GM18873 (cell line): ENCODE results near the gene VILL.

Source experiments
- ATAC-seq: cut with Tn5 transposase; IDR thresholded peaks from one replicate; pipeline ENCODE4 v1.9.1; 2021; ENCODE audit warnings: mild to moderate bottlenecking, moderate library complexity, moderate number of reproducible peaks; ENCODE audit not compliant: unreplicated experiment, low FRiP score

The VILL gene

DNA sequence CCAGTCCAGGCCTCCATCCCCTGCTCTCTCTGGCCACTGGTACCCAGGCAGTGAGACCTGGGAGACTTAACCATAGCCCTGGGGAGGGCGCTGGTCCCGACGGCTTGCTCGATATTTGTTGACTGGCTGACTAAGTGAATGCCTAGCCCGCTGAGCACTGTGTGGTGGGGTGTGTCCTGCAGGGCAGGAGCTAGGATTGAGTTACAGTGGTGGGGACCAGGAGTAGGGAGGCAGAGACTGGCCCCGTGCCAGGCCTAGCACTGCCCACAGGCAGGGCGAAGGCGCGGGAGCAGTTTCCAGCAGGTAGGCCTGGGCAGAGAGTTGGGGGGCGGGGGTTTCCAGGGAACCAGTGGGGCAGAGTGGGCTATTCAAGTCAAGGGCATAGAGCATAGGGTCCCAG, at the start of gene VILL:
VILL (plus strand) TSS at position 260 of the 400 bp plus-strand sequence. CDS start 2,887 bp downstream, outside the sequence.
- ATAC-seq: no peak

- no peak for ATAC-seq
Measured at GRCh38 chr3:37941608-37942508, 48.7 kb upstream of the VILL start.

DNA sequence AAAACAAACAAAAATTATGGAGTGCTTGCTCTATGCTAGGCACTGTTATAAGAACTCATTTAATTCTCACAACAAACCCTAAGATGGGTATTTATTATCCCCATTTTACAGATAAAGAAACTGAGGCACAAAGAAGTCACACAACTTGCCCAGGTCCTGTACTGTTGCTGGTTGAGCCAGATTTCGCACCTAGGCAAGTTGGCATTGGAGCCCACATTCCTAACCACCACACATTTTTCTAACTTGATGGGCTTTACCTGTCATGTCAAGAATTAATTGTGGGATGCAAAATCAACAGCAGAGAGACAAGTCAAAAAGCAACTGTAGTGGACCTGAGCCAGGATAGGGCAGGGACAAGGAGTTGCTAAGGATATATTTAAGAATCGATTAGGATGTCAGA, 47.9 kb upstream of the VILL start:
- ATAC-seq: no peak

DNA sequence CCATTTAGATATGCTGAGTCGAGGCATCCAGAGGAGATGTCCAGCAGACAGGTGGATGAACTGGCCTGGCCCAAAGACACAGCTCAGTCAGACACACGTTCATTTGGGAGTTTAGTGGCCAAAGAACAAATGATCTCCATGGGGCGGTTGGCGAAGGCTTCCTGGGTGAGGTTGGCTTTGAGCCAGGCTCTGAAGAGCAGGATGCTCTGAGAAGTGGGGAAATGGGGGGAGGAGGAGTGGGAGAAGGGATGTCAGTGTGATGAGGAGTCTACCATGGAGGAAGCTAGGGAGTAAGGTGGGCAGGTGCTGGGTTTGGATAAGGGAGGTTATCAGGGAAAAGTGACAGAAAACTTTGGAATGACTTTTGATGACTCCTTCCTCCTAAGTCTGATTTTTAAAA, 47.5 kb upstream of the VILL start:
- no peak for ATAC-seq

DNA sequence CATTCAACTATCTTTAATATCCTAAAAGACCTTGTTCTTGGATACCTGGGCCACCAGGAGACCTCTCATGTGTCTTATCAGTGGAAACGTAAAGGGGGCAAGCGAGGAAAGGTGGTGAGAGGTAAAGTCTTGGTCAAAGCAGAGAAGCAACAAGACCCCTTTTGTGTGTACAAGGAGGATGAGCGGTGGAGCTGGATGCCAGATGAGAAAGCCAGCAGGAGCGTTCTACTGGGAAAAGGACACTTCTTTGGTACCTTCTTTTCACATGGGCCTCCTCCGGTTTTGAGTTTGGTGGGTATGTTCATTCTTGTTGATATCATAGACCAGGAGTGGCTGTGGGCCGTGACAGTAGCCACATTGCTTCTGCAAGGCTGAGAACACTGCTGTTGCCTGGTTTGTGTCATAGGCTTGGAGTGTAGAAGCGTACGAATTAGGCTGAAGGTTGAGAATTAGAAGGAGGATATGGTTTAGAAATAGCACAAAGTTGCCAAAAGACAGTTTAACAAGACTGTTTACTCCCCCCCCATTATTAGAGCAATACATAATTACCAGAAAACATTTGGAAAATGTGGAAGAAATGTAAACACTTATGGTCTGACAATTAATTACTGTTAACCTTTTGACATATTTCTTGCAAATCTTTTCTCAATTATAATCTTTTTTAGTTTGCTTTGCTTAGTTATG, 46.8 kb upstream of the VILL start:
- ATAC-seq: no peak

DNA sequence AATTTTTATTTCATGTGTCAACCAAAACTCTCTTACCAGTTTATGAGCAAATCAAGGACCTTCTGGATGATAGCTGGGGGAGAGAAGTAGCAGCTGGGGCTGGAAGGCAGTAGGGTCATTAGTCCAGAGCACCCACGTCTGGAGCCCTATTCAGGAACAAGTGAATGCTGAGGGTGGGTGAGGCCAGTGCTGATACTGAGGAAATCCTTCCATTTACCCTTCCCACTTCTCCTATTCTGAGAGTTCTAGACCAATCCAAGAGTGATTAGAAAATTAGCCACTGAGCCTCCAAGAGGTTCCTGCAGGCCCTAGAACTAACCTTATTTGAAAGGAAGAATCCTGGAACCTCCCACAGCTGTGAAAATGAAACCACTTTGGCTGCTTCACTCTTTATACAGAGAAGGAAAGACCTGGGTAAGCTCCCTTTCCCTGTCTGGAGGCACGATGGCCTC, 46.2 kb upstream of the VILL start:
- no peak for ATAC-seq

GRCh38 chr3:37945156-37945806, 45.3 kb upstream of the VILL start:
- ATAC-seq: no peak

DNA sequence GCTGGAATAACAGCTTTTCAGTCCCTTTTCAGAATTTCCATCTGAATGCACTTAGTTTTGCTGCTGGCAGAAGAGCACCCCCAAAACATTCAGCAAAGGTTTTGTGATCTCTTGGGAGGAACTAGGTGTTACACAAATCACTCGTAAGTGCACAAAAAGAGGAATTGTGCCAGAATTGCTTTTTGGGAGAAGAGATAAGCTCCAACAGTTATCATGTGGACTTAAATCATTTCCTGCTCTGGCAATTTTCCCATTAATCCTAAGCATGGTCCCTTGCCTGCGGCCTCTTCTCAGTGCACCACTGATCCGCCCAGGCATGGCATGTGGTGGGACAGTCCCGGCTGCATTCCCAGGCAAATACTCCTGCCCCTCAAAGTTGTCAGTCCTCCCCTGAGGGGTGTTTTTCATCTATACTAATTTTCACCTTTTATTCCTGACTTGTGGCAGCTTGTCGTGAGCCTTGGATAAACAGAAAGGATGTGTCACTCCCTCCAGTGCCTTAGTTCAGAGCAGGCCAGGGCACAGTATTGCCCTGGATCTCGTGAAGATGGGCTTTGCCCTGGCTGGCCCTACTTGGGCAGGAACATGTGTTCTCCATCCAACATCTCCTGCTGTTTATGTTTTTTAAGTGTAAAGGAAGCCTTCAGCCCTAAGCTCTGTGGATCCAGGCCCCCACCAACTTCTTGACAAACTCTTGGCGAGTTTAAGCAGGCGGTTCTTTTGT, 44.6 kb upstream of the VILL start:
- ATAC-seq: no peak

GRCh38 chr3:37946531-37946889, 44.1 kb upstream of the VILL start:
- no peak for ATAC-seq

GRCh38 chr3:37949866-37950265, 40.7 kb upstream of the VILL start:
- ATAC-seq: no peak

- ATAC-seq: no peak
Measured at GRCh38 chr3:37952564-37952963, 38.0 kb upstream of the VILL start.

DNA sequence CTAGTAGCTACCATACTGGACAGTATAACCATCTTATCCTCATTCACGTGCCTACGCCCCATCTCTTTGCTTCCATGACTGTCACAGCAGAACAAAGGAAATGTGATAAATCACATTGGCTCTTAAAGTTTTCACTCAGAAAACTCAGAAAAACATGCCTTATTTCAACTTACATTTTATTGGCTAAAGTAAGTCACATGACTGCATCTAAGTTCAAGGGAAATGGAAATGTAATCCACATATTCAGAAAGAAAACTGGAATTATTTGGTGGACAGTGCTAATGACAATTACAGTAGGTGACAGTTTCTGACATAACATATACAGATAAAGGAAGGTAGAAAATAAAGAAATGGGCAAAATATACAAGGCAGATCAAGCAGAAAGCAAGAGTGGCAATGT, 37.4 kb upstream of the VILL start:
- no peak for ATAC-seq

GRCh38 chr3:37953707-37954394, 36.7 kb upstream of the VILL start:
- no peak for ATAC-seq

DNA sequence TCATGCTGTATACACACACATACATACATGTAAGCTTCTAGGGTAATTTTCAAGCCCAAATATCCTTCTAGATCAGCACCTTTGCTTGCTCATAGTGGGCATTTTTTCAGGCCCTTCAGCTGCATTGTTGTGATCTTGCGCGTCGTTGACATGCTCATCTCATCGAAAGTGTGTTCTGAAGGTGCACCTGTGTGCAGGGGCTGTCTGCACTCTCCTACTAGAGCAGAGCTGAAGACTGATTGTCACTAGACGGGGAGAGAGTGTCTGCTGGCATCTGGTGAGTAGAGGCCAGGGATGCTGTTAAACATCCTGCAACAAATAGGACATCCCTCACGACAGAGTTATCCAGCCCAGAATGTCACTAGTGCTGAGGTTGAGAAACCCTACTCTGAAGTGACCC, 35.7 kb upstream of the VILL start:
- ATAC-seq: no peak

DNA sequence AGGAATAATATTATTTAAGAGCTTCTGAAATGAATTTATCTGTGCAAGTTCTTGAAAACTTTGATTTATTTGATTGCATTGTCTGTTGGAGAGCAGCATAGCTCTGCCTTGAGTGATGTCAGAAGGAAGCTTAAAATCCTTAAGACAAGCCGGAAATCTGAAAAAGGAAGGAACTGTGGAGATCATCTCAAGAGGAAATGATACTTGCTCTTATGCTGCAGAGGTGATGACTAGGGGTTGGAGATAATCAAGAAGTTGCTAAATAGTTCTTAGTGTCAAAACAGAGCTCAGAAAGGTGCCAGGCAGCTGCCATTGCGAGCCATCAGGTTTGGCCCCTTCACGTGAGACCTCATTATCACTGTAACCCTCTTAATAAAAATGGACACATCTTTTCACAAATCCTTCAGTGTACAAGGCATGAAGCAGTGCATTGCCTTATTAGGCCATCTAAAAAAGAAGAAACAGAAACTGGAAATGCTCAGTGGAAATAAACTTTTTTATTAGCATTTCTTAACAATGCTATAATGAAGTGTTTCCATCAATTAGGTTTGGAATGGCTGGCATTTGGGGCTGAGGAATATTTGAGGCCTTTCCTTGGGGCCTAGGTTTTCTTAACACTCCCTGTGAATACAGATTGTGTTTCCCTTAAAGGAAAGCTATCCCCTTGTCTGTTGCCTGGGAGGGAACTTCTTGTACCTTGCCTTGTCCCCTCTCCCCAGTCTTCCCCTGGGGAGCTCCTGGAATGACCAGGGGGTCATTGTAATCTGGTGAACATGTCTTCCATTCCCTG, 34.5 kb upstream of the VILL start:
- no peak for ATAC-seq

GRCh38 chr3:37956723-37957538, 33.7 kb upstream of the VILL start:
- ATAC-seq: no peak

DNA sequence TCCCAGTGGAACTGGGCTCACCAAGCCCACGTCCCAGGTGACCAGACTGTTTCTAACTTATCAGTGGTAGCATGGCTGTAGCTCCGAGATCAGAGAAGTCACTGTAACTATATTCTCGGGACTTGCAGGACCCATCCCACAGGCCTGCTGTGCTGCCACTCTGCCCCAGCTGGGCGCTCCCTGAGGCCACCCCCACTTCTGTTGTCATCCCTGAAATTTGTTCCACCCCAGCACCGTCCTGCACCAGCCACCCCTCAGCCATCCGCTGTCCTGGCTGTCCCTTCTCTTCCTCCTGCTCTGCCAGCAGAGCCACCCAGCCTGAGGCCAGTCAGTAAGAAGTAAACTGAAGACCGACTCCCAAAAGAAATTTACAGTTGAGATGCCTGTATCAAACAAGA, 33.0 kb upstream of the VILL start:
- no peak for ATAC-seq

DNA sequence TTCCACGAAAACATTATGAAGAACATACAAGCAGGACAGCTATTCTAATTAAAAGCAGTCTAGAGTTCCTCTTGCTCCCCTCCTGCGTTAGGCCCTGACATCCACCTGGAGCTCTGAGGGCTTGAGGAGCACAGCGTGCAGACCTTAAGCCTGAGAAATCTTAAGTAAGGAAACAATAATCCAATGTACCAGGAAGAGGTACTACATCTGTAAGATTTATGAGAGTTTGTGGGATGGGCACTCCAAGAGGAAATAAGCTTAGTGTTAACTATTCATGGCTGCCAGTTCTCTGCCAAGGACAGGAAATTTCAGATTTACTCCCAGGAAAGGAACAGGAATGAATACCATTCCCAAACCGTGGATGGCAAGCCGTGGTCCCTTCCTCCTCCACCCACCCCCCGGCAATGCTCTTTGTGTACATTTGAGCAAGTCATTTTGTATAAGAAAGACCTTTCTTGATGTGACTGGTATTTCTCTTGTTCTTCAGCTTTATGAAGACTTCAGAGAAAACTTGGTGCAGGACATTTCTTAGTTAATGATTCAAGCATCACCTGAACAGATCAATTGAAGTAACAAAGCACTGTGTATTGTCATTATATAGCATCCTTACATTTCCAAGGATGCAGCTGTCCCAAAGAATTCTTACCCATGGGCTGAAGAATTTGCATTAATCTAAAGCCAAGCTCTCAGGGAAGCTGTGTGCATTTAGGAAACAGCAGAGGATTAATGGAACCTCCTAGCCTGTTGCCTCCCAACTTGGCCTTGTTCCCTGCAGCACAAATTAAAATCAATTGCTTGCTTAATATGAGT, 28.8 kb upstream of the VILL start:
- ATAC-seq: no peak
